H1 (cell line): Measurements from ENCODE around the gene CDH6. TPM values are rescaled to one million over a fixed set of nuclear protein-coding genes. Genes with fewer than 3 reads are reported as not detected.

Source experiments
- GTF2F1 ChIP-seq: IDR thresholded peaks from 2 replicates; pipeline ENCODE4 v1.6.1; 2012; ENCODE audit warnings: low read depth, low read length, improper control_type of control experiment, borderline replicate concordance
- polyA plus RNA-seq, 7 experiments: library from polyadenylated mRNA; depleted of rRNA in 3 of 7; stranded (reverse) in 5 of 7; unstranded in 2 of 7; fragments of >200 nt in 5 of 7; fragments of 200-250 nt in 2 of 7; gene quantifications; 1 replicate in 5 of 7; 2 replicates in 1 of 7; 4 replicates in 1 of 7; pipeline versions ENCODE4 v1.2.1 to v1.2.3, GENCODE V29; 2011 to 2013; ENCODE audit warnings: missing spikeins in 2 of 7, mixed read lengths in 2 of 7
- total RNA-seq: library from RNA; stranded (reverse); fragmentation: NEBNext Ultra II Directional; extraction: Animal tissue kit (Norgen Biotek cat#: 25700); gene quantifications from 2 replicates; pipeline ENCODE4 v1.2.1, GENCODE V29; 2021

The CDH6 gene
- total and polyA plus RNA-seq, 2 of the 8 experiments (the other 6 are each of a cell fraction or from before 2014, with no cell fraction given) = 1.4 to 1.9 TPM

DNA sequence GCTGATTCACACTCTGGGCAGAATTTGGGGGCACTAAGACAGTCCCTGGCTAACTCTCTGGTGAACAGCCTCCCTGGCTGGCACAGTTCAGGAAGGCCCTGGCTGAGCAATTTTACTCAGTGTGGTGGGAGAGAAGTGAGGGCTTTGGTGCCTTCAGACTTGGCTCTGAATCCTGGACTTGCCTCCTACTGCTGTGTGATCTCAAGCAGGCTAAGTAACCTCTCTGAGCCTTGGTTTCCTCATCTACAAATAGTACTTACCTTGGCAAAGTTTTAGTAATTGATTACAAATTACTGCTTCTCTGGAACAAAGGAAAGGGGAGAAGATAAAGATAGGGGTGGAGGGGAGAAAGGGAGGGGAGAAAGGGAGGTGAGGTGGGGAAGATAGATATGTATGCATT is 184.7 kb downstream of the CDH6 start (continued):
- no peak for TF ChIP-seq GTF2F1
- TF ChIP-seq, all 59 proteins: peak for 0
